Measurements from ENCODE around the gene SHQ1.

DNA sequence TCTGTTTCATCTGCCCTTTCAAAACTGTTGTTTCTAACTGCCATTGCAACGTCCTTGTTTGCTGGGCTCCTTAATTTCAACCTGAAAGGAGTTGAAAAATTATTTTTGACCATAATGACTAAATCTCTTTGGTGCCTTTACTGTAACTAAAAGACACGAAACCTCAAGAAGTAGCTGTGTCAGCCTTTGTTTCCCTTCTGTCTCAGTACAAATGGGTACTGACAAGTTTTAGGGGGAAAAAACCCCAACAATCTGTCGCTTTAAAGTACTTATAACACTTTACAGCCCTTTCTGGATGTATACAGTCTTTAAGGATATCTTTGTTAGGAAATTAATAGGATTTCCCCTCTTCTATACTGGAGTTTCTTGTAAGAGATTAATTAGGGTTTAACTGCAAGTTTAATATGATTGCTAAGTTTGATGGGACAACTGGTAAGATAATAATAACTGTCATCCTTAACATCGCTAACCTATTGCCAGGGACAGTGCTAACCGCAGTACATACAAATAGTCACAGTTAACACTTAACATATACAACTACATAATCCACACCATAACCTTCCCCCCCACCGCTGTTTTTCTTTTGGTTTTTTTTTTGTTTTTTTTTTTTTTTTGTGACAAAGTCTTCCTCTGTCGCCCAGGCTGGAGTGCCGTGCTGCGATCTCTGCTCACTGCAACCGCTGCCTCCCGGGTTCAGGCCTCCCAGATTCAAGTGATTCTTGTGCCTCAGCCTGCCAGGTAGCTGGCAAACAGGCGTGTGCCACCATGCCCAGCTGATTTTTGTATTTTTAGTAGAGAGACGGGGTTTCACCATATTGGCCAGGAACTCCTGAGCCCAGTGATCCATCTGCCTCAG is 41.3 kb upstream of the SHQ1 start:
- TF ChIP-seq TOX (CRISPR knock-in tag; IDR thresholded peaks at IDR 0.05; ENCODE audit: borderline replicate concordance) (no peak), RARB (CRISPR knock-in tag; IDR thresholded peaks at IDR 0.05) (no peak), ARNTL (CRISPR knock-in tag; IDR thresholded peaks at IDR 0.05; ENCODE audit: borderline replicate concordance, low read depth) (no peak), ZFP3 (CRISPR knock-in tag; IDR thresholded peaks at IDR 0.05) (no peak), GLIS3 (CRISPR knock-in tag; IDR thresholded peaks at IDR 0.05) (no peak), PPARA (CRISPR knock-in tag; IDR thresholded peaks at IDR 0.05; ENCODE audit: borderline replicate concordance) (no peak), ISL1 (CRISPR knock-in tag; IDR thresholded peaks at IDR 0.05) (no peak)
- TF ChIP-seq, protein P1, sequence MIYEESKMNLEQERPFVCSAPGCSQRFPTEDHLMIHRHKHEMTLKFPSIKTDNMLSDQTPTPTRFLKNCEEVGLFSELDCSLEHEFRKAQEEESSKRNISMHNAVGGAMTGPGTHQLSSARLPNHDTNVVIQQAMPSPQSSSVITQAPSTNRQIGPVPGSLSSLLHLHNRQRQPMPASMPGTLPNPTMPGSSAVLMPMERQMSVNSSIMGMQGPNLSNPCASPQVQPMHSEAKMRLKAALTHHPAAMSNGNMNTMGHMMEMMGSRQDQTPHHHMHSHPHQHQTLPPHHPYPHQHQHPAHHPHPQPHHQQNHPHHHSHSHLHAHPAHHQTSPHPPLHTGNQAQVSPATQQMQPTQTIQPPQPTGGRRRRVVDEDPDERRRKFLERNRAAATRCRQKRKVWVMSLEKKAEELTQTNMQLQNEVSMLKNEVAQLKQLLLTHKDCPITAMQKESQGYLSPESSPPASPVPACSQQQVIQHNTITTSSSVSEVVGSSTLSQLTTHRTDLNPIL (CRISPR knock-in tag; IDR thresholded peaks at IDR 0.05; ENCODE audit: low read depth), result no peak
- TF ChIP-seq, protein P2, sequence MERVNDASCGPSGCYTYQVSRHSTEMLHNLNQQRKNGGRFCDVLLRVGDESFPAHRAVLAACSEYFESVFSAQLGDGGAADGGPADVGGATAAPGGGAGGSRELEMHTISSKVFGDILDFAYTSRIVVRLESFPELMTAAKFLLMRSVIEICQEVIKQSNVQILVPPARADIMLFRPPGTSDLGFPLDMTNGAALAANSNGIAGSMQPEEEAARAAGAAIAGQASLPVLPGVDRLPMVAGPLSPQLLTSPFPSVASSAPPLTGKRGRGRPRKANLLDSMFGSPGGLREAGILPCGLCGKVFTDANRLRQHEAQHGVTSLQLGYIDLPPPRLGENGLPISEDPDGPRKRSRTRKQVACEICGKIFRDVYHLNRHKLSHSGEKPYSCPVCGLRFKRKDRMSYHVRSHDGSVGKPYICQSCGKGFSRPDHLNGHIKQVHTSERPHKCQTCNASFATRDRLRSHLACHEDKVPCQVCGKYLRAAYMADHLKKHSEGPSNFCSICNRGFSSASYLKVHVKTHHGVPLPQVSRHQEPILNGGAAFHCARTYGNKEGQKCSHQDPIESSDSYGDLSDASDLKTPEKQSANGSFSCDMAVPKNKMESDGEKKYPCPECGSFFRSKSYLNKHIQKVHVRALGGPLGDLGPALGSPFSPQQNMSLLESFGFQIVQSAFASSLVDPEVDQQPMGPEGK (CRISPR knock-in tag; IDR thresholded peaks at IDR 0.05; ENCODE audit: borderline replicate concordance), result no peak

Measured in SK-N-SH treated with all-trans-retinoic acid at 6 μM for 48 hours (cell line).